IPS-11a (cell line): Measurements from ENCODE around the gene ARG2.
A peak's percentile ranks its signal among the peaks of the same experiment; 100 is the strongest.

Experiments used
- H3K4me3 ChIP-seq: one replicate; pipeline ENCODE4 v1.5.1; 2013; ENCODE audit warnings: low read depth, low read length, control low read depth

Gene ARG2

GRCh38 chr14:67680121-67680602 lies 60.4 kb downstream of the ARG2 start:
- no peak overlapping the region for H3K4me3 ChIP-seq

GRCh38 chr14:67680941-67681340 lies 61.2 kb downstream of the ARG2 start:
- H3K4me3 ChIP-seq, result no peak overlapping the region

- no peak overlapping the region for H3K4me3 ChIP-seq
These were observed 64.1 kb downstream of the ARG2 start for GRCh38 chr14:67683842-67684241.

- H3K4me3 ChIP-seq, result no peak overlapping the region
These were observed 70.3 kb downstream of the ARG2 start for GRCh38 chr14:67690011-67690410.

- H3K4me3 ChIP-seq, result peak overlapping the region; percentile 98
These were observed 75.2 kb downstream of the ARG2 start for GRCh38 chr14:67694791-67695393.

GRCh38 chr14:67695394-67695949 lies 75.8 kb downstream of the ARG2 start, which contains the start of gene RDH11:
Gene RDH11 (minus strand): TSS chr14:67695764. CDS start chr14:67695703, 61 bp downstream.
- peak within 1 kb of the TSS; percentile 98 for H3K4me3 ChIP-seq

- no peak overlapping the region for H3K4me3 ChIP-seq
These were observed 77.3 kb downstream of the ARG2 start for GRCh38 chr14:67697006-67697405.

GRCh38 chr14:67698179-67698578 lies 78.5 kb downstream of the ARG2 start:
- H3K4me3 ChIP-seq, result no peak overlapping the region
